Islet of Langerhans (tissue), 1 donor: ENCODE data around the gene LIPC.

ENCODE experiments used
- FAIRE-seq: peaks from one replicate; lab custom pipeline; 2011; peaks lifted over from hg19 to GRCh38; lab: Jason Lieb, UNC

LIPC gene

DNA sequence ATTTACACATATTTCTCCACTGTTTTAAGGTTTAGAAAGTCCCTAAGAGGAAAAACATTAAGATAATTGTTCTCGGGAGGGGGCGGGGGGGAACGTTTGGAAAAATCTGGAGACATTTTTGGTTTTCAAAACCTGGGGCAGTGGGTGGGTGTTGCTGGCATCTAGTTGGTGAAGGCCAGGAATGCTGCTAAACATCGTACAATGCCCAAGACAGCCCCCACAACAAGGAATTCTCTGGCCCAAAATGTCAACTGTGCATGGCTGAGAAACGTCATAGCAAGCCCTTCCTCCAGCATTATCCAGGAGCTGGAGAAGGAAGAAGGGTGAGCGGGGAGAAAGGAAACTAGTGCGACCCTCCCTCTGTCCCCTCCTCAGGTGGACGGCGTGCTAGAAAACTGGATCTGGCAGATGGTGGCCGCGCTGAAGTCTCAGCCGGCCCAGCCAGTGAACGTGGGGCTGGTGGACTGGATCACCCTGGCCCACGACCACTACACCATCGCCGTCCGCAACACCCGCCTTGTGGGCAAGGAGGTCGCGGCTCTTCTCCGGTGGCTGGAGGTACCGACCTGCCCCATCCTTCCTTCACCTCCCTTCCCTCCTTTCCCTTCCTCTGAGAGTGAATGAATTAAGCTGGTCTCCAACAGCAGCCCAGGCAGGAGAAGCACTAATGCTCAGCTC lies 109.8 kb downstream of the LIPC start:
- no peak for FAIRE-seq

GRCh38 chr15:58543664-58544335 lies 112.0 kb downstream of the LIPC start:
- FAIRE-seq = no peak

- no peak for FAIRE-seq
Measured at GRCh38 chr15:58544756-58545155, 113.0 kb downstream of the LIPC start.

DNA sequence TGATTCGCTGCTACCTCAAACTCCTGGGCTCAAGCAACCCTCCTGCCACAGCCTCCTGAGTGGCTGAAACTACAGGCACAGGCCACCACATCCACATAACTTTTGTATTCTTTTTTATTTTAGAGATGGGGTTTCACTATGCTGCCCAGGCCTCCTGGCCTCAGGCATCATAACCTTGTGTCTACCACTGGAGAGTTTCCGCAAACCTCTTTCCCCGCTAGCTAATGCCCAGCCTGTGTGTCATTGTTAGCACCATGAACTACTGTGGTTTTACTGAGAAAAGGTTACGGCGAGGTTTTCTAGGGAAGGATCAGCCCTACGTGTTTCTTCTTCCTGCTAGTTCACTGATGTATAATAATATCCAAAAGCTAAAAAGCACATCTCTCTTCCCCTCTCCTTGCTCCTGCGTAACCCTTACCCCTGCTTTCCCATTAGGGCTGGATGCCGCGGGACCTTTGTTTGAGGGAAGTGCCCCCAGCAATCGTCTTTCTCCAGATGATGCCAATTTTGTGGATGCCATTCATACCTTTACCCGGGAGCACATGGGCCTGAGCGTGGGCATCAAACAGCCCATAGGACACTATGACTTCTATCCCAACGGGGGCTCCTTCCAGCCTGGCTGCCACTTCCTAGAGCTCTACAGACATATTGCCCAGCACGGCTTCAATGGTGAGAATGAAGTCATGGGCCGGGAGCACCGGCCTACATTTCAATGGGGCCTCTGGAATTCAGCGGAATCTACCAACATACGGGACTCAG lies 113.7 kb downstream of the LIPC start:
- no peak for FAIRE-seq

- no peak for FAIRE-seq
Measured at GRCh38 chr15:58546066-58546591, 114.3 kb downstream of the LIPC start.

DNA sequence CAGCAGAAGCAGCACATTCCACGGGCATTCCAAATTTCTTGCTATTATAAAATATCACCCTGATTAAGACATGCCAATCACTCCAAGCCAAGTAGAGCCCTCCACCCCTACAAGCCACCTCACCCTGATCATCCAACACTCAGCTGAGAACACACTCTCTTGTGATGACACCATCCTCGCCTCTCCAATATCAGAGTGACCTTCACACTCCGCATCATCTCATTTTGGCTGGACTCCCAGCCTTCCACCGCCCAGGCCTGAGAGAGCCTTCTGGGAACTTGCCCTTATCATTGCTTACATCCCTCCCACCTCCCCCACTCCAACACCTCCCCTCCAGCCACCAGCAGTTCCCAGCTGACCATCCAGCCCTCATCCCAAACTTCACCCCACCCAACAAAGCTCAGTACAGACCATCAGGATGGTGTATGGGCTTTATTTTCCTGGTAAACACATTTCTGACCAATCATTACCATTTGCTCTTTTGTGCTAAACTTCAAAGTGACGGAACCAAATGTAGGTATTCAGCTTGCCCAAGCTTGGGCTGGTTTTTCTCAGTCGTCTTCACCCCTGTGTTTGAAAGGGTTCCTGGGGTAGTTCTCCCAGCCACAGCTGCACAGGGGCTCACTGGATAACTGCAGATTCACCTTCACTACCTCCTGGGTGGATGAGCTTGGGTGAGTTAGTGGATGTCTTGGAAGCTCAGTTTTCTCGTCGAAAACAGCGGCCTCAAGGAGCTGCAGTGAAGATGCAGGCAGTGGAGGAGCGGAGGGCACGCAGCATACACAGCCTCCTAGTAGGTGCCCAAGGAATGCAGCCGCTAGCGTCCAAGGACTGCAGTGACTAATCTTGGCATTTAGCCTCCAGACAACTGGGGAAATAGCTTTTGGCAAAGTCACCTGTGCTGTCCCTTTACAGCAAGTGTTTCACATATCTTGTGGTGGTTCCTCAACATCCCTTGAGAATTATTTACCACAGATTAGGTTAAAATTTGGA lies 115.1 kb downstream of the LIPC start:
- no peak for FAIRE-seq

DNA sequence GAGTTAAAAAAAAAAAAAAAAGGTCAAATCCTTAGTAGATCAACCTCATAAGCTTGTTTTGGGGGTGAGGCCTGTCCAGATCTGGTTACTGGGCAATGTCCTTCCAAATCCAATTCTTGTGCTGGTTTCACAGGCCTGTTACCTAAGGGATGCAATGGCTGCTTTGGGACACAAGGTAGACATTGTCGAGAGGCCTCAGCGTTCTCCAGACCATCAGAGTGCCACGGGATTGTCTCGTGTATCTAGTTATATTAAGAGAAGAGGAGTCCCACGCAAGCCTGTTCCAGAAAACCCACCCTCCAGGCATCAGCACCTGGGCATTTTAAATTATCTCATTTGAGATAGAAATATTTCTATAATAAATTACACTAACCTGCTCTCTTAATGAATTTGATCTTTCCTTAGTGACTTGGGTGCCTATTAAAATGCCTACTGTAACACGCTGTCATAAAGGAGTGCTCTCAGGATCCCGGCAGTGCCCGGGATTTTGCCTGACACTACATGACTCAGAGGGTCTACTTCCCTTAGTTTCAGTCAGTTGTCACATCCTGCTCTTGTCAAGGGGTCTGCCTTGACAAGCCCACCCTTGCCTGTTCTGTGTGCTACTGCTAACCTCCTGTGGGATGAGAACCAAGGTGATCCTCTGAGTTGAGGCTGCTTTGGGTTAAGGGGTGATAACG lies 116.0 kb downstream of the LIPC start:
- no peak for FAIRE-seq

DNA sequence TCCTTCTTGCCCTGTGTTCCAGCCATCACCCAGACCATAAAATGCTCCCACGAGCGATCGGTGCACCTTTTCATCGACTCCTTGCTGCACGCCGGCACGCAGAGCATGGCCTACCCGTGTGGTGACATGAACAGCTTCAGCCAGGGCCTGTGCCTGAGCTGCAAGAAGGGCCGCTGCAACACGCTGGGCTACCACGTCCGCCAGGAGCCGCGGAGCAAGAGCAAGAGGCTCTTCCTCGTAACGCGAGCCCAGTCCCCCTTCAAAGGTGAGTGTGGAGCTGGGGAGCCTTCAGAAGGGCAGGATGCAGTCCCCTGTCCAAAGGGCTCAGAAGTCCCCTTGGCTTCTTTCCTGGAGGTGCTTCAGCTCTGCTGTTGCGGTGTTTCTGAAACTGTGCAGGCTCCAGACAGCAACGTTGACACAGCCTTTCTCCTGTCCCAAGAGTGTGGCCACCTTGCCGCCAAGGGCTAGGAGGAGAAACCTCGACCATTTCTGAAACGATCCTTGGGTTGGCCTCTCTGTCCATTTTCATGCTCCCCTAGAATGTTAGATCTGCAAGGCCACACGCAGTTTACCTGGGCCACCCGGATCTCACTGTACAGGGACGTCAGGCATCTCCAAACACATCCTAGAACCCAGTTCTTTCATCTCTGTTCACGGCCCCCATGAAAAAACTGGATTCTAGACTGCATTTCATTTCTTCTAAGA lies 116.7 kb downstream of the LIPC start:
- no peak for FAIRE-seq

- no peak for FAIRE-seq
Measured at GRCh38 chr15:58549013-58549784, 117.4 kb downstream of the LIPC start.

DNA sequence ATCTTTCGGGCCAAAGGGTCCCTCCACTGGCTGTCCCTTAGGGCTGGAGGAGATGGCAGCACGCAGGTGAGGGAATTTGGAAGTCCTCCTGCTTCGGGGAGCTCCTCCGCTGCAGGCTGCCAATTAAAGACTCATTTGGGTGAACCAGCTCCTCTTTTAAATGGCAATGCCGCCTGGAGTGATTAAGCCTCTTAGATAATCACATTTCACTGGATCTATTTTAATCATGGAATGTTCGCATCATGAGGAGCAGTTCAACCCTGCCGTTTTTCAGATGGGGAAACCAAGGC lies 117.9 kb downstream of the LIPC start:
- FAIRE-seq = no peak

DNA sequence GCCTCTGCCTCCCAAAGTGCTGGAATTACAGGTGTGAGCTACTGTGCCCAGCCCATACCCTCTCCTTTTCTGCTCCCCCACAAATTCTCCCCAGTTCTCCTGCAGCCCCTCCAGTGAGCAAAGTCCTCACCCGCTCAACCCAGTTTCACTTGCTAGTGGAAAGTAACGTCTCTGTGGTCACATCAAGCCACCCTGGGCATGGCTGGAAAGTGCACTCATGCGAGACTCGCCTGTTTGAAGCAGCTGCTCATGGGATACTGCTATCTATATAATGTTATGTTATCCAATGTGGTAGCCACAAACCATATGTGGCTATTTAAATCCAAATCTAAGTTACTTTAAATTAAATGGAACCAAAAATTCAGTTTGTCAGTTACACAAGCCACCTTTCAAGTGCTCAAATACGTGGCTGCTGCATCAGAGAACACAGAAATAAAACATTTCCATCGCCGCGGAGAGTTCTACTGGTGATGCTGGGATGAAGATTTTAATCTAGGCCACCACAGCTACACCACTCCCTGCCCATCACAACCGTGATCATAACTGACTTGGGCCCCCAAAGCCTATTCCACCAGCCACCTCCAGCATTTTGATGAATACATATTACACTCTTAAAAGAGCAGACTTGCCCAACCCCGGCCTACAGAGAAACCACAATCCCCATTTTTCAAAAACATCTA lies 119.4 kb downstream of the LIPC start:
- no peak for FAIRE-seq

GRCh38 chr15:58551764-58552504 lies 120.1 kb downstream of the LIPC start:
- FAIRE-seq = no peak

GRCh38 chr15:58552505-58553364 lies 120.9 kb downstream of the LIPC start:
- no peak for FAIRE-seq

DNA sequence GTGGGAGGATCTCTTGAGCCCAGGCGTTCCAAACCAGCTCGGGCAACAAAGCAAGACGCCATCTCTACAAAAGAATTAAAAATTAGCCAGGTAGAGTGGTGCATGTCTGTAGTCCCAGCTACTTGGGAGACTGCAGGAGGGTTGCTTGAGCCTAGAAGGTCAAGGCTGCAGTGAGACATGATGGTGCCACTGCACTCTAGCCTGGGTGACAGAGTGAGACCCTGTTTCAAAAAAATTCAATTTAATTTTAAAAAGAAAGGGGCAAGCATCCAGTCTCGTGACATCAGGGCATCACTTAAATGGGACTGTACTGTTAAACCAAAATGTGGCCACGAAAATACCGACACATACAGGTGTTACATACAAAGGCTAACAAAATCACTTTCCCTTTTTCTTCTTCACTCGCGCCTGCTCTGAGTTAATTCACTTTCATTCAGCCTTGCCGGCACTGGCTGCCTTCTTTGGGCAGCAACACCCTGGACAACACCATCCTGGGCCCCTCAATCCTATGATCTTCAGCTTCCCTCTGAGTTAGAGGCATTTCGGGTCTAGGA lies 121.7 kb downstream of the LIPC start:
- FAIRE-seq = no peak

GRCh38 chr15:58554758-58555157 lies 123.0 kb downstream of the LIPC start:
- no peak for FAIRE-seq

- FAIRE-seq = no peak
Measured at GRCh38 chr15:58555162-58556027, 123.6 kb downstream of the LIPC start.

DNA sequence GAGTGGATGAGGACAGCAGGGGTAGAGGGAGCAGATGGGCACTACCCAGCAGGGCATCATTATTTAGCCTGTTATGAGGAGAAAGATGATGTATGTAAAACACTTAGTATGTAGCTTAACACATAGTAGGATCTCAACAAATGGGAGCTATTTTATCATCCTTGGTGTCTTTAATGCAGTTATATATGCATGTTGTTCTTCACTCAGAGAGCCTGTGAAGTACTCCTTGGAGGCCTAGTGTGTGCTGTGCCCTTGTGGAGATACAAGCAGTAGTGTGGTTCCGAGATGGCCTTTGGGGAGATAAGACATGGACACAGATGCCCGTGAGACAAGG lies 124.2 kb downstream of the LIPC start:
- no peak for FAIRE-seq
